Erythroblast (primary cell): ENCODE results near the gene IL1RAPL2.

ENCODE experiments used
- GATA1 ChIP-seq: IDR thresholded peaks from 2 replicates; pipeline ENCODE4 v1.6.1; 2011; ENCODE audit warnings: low read depth, mild to moderate bottlenecking, control low read depth, low read length, moderate library complexity
- POLR2A ChIP-seq: IDR thresholded peaks from 2 replicates; pipeline ENCODE4 v1.6.1; 2011; ENCODE audit warnings: mild to moderate bottlenecking, low read length

DNA sequence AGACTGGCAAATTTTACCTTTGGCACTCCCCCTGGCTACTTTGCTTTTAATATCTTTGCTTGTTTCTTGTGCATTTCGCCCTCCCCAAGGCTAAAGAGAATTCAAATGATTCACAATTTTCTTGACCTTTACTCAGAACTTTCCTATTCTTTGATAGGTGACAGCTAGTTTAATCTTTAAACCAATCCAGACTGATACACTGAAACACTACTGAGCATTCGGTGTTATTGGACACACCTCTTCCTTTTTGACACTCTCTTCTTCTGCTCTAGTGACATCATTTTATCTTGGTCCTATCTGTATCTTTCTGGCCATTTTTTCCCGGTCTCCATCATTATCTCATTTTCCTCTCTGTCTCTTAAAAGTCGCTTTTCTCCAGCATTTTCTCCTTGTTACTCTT, 103.1 kb downstream of the IL1RAPL2 start:
- TF ChIP-seq POLR2A, result no peak
- no peak for TF ChIP-seq GATA1
